Measurements from ENCODE around the gene ME3. TPM values are rescaled to one million over a fixed set of nuclear protein-coding genes. Genes with fewer than 3 reads are reported as not detected.

ME3 gene
- total RNA-seq, 4 donors from 2014 or later = 30.8 to 54.6 (median 36.7) TPM

- H3K36me3 ChIP-seq = no peaks in the 10 kb centered on the region
- no peak overlapping the region for H3K4me3 ChIP-seq
- 93 to 100% methylated on average over 1 of the region's 1 CpG for WGBS, 2 donors
- DNase-seq (ENCODE audit: low spot score in 2 of 2) = no peak
- H3K9me3 ChIP-seq = no peaks in the 10 kb centered on the region
- H3K4me1 ChIP-seq = peaks cover 0 to 34% (median 3%) of the 10 kb centered on the region in 4 donors
- no peaks in the 10 kb centered on the region for H3K27me3 ChIP-seq
- H3K27ac ChIP-seq = no peak overlapping the region
- TF ChIP-seq CTCF (IDR thresholded peaks at IDR 0.05) = no peak
- no peak for TF ChIP-seq EP300 (IDR thresholded peaks at IDR 0.05)
- TF ChIP-seq POLR2A (IDR thresholded peaks at IDR 0.05) = no peak
Measured at GRCh38 chr11:86699040-86699791, 26.8 kb upstream of the ME3 start.

GRCh38 chr11:86698639-86699038 lies 26.2 kb upstream of the ME3 start:
- DNase-seq (ENCODE audit: low spot score in 2 of 2) = no peak
- TF ChIP-seq CTCF (IDR thresholded peaks at IDR 0.05) (no peak), EP300 (IDR thresholded peaks at IDR 0.05) (no peak), POLR2A (IDR thresholded peaks at IDR 0.05) (no peak)
- WGBS, 2 donors = 62 to 64% methylated on average over 1 of the region's 1 CpG

DNA sequence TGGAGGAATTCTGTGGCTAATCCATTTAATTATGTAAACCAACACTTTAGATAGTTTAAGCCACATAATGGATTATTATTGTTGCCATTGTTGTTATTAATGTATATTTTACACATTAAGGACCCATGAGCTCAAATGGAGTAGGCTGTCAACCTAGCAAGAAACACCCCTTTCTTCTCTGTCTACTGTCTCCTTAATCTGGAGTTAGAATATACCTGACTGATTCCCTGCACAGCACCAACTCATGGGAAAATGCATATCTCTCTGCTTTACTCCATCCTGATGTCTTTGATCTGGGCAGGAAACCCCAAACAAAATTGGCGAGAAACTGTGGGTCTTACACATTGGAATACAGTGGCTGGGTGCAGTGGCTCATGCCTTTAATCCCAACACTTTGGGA lies 24.0 kb upstream of the ME3 start:
- TF ChIP-seq EP300 (IDR thresholded peaks at IDR 0.05) (no peak), CTCF (IDR thresholded peaks at IDR 0.05) (no peak), POLR2A (IDR thresholded peaks at IDR 0.05) (no peak)
- peaks cover 0 to 35% (median 3%) of the 10 kb centered on the region in 4 donors for H3K4me1 ChIP-seq
- H3K4me3 ChIP-seq = no peak overlapping the region
- H3K27ac ChIP-seq = peak overlapping the region in 2 of 4 donors; percentile 54 to 76
- no peaks in the 10 kb centered on the region for H3K9me3 ChIP-seq
- no peaks in the 10 kb centered on the region for H3K36me3 ChIP-seq
- no peaks in the 10 kb centered on the region for H3K27me3 ChIP-seq
- no peak for DNase-seq (ENCODE audit: low spot score in 2 of 2)
- 81 to 83% methylated on average over 1 of the region's 1 CpG for WGBS, 2 donors

More at GRCh38 chr11:86698639-86699038, 26.2 kb upstream of the ME3 start:
- H3K4me1 ChIP-seq = peaks cover 0 to 40% (median 3%) of the 10 kb centered on the region in 4 donors
- H3K27me3 ChIP-seq = no peaks in the 10 kb centered on the region
- no peak overlapping the region for H3K4me3 ChIP-seq
- H3K27ac ChIP-seq = no peak overlapping the region
- H3K9me3 ChIP-seq = no peaks in the 10 kb centered on the region
- no peaks in the 10 kb centered on the region for H3K36me3 ChIP-seq

- Histone ChIP-seq H3K4me3 (no peak overlapping the region), H3K27me3 (no peaks in the 10 kb centered on the region), H3K36me3 (no peaks in the 10 kb centered on the region), H3K4me1 (peaks cover 0 to 35% (median 3%) of the 10 kb centered on the region in 4 donors), H3K9me3 (no peaks in the 10 kb centered on the region), H3K27ac (peak overlapping the region in 3 of 4 donors; percentile 15 to 76 (median 54))
- TF ChIP-seq EP300 (IDR thresholded peaks at IDR 0.05) (peak in 1 of 2 donors; percentile 67), POLR2A (IDR thresholded peaks at IDR 0.05) (no peak), CTCF (IDR thresholded peaks at IDR 0.05) (no peak)
- DNase-seq (ENCODE audit: low spot score in 2 of 2) = no peak
- WGBS, 2 donors = 30 to 47% methylated on average over 1 of the region's 1 CpG
Measured at GRCh38 chr11:86696004-86696403, 23.6 kb upstream of the ME3 start.

- Histone ChIP-seq H3K27ac (peak overlapping the region in 3 of 4 donors; percentile 15 to 76 (median 54)), H3K4me1 (peaks cover 0 to 35% (median 3%) of the 10 kb centered on the region in 4 donors), H3K9me3 (no peaks in the 10 kb centered on the region), H3K36me3 (no peaks in the 10 kb centered on the region), H3K4me3 (no peak overlapping the region), H3K27me3 (no peaks in the 10 kb centered on the region)
- TF ChIP-seq CTCF (IDR thresholded peaks at IDR 0.05) = no peak
- no peak for TF ChIP-seq EP300 (IDR thresholded peaks at IDR 0.05)
- no peak for TF ChIP-seq POLR2A (IDR thresholded peaks at IDR 0.05)
- DNase-seq (ENCODE audit: low spot score in 2 of 2) = no peak
Measured at GRCh38 chr11:86695373-86695772, 23.0 kb upstream of the ME3 start.
